GM12873 (cell line): ENCODE results near the gene HSD17B10.

Experiments
- CTCF ChIP-seq: IDR thresholded peaks from 2 replicates; pipeline ENCODE4 v1.5.1; 2012; ENCODE audit warnings: low read depth, mild to moderate bottlenecking, moderate library complexity, low read length, control low read depth; ENCODE audit not compliant: insufficient read depth; ENCODE audit errors: missing control alignments

The HSD17B10 gene

GRCh38 chrX:53430231-53430630, 3.9 kb downstream of the HSD17B10 start:
- TF ChIP-seq CTCF, result no peak

- no peak for TF ChIP-seq CTCF
Measured at GRCh38 chrX:53429755-53430154, 4.4 kb downstream of the HSD17B10 start.

- TF ChIP-seq CTCF, result no peak
Measured at GRCh38 chrX:53422861-53423306, 11.3 kb downstream of the HSD17B10 start, which contains the start of gene RIBC1. Gene RIBC1, plus strand, starts transcription at chrX:53422873. Its CDS starts 3,404 bp downstream, at chrX:53426277.

- TF ChIP-seq CTCF, result no peak
Measured at GRCh38 chrX:53422086-53422860, 11.9 kb downstream of the HSD17B10 start, which contains the start of gene SMC1A. Gene SMC1A, minus strand, starts transcription at chrX:53422654. Its CDS starts 54 bp downstream, at chrX:53422600.

- TF ChIP-seq CTCF, result no peak
Measured at GRCh38 chrX:53421772-53422085, 12.4 kb downstream of the HSD17B10 start.

- TF ChIP-seq CTCF, result no peak
Measured at GRCh38 chrX:53421125-53421524, 13.0 kb downstream of the HSD17B10 start.

- TF ChIP-seq CTCF, result no peak
Measured at GRCh38 chrX:53412446-53412845, 21.7 kb downstream of the HSD17B10 start.
